Stimulated activated CD8-positive, alpha-beta memory T cell treated with anti-CD3 and anti-CD28 coated beads, Interleukin-7, amount 100 ng/mL, for 48 hours (primary cell): ENCODE measurements around the gene ERC2.

ENCODE experiments used
- DNase-seq, 2 donors: peaks; one replicate each; pipeline ENCODE4 v3.0.0-alpha.2; 2020; ENCODE audit warnings: low read depth in 1 of 2; ENCODE audit errors: extremely low read depth in 1 of 2

Gene ERC2

DNA sequence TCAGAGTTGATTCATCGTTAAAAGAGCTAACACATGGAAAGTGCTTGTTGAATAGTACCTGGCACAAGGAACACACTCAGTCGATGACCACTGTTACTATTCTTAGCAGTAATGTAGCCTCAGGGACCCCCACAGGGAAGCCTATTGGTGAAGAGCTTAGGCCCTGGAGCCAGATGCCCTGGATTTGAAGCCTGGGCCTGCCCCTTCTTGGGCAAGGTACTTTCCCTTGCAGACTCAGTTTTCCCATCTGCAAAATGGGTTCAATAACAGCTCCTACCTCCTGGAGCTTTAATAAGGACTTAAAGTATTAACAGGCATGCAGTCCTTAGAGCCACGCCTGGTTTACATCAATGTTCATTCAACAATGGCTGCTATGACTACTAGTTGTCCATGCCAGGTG is 884.2 kb downstream of the ERC2 start:
- DNase-seq = no peak

DNA sequence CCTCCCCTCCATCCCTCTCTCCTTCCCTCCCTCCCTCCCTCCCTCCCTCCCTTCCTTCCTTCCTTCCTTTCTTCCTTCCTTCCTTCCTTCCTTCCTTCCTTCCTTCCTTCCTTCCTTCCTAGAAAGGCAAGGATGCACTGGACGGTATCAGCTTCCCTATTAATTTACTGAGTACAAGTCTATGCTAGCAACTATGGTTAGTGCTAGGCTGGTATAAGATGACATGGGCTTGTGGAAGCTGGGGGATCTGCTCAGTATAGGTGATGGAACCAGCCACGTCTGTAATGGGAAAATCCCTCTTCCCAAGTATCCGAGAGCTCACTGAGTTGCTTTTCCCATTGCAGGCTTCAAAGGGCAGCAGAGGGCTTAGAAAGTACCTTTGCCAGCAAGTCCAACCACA is 884.8 kb downstream of the ERC2 start:
- DNase-seq = no peak

DNA sequence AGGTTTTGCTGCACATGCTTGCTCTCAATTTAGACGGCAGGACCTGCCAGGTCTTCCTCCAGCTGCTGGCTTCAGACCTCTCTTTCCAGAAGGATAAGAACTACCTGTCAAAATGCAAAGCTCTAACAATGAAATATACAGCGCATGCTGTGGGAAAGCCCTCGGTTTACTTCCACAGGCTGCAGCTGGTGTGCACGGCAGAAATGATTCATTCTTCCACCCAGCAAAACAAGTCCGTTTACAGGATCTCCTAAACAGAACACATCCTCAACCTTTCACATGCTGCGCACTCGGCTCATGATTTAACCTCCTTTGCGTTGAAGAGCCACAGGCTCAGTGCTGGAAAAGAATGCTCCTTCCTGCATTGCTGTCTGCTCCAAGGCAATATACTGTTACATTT is 888.8 kb downstream of the ERC2 start:
- no peak for DNase-seq

DNA sequence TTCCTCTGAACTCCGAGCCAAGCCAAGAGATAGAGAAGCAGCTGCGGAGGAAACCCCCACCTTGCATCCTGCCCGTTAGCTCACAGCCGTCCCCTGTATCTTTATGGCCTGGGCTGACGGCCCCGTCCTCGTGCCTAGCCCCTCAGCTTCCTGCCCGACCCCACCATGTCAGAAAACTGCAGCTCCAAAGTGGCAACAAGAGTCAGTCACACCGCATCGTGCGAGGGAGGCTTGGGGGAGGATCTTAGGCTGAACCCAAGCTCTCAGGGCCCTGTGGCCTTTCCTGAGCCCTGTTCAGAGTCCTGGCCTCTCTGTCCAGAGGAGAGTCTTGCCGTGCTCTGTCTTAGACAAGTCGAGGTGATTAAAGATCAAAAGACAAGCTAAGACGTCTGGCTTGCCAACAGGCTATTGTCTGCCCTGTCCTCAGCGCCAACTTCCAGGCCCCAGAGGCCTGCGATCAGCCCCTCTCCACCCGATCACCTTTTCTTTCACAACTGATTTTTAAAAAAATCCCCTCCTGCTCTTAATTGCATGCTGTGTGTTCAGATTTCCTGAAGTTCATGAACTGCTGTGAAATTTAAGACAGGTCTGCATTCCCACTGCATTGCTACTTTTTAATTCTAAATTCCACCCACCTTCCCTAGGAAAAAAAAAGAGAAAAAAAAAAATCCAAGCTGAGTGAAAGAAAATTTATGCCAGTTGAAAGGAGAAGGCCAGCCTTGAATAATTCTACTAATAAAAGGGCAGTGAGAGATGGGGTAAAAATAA is 891.5 kb downstream of the ERC2 start:
- no peak for DNase-seq

DNA sequence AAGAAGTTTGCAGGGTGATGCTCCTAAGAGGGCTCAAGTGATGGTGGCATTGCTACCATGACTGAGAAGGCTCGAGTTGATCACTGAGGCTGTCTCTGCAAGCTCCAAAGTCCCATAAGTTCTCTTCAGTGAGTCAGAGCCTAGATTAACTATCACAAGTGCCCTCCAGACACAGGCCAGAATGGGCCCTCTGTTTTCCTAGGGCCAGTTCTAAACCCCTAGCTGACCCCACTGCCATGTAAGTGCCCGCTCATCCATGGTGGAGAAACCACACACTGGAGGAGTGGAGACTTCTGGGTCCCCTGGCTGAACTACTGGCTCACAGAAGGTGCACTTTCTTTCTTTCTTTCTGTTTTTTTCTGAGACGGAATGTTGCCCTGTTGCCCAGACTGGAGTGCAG is 893.6 kb downstream of the ERC2 start:
- DNase-seq = no peak

DNA sequence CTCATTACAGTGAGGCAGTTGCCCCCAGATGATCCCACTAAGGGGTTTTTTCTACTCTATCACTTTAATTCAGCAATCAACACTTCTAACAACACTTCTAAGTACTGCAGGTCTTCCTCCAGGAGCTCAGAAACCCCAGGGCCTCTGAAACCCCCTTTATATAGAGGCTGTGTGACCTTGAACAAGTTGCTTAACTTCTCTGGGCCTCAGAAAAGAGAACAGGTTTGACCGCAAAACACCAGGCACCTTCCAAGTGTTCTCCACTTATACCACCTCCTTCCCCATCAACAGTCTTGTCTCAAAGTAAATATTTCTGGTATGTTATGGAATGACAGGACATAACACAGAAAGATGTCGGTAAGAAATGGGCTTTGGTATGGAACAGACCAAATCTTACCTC is 895.5 kb downstream of the ERC2 start:
- no peak for DNase-seq

DNA sequence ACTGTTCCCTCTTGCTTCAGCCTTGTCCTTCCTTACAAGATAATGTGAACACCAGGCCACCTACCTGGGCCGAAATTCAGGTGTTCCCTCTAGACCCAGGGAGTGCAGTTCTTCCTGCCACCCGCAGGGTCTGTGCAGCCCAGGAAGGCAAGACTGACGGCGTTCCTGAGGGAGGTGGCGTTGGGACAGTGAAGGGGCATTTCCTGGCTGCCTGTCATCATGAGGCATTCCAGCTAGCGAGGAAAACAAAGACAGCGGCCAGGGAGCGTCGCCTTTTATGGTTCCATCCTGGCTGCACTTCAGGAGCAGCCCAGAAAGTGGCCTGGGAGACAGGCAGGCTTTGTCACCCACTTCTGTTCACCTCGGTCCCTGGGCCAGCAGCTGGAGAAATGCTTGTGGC is 896.4 kb downstream of the ERC2 start:
- DNase-seq = no peak

DNA sequence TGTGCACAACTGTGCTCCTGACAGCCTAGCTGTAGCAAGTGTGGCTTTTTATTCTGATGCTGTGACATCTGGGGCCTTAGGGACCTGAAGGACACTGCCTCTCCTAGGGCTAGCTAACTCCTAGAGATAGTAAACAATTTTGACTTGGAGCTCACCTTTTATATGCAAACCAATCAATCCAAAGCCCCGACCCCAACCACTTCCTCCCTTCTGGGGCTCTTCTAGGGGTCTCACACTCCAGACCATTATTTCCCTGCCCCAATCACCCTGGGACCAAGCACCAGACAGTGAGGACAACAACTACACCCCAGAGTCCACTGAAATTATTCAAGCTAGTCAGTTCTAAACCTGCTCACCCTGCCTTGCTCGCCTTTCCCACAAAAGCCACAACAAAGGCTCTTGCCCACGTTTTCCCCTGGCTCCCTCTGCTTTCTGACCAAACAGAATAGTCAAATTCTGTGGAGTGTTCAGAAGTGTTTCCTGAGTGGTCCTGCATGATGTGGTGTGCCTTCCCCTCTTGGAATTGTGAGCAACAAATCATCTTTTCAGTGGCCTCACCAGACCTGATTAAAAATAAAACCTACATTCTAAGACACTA is 897.0 kb downstream of the ERC2 start:
- no peak for DNase-seq

DNA sequence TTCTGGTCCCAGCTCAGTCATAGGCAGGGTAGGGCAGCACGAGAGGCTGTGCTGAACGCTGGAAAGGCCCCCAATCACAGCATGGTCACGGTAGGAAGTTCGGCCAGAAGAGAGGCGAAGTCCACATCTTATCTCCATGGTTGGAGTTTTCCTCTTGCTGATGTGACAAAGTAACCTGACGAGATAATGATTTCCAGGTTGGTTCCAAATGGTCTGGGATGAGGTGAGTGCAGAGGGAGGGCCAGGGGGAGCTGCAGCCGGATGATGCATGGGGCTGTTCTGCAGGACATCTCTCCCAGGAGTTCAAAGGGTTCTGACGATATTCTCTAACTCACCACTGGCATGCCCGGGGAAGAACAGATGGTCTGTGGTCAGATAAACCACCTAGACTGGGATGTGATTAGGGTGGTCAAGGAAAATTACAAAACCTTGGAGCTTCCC is 898.0 kb downstream of the ERC2 start:
- no peak for DNase-seq

DNA sequence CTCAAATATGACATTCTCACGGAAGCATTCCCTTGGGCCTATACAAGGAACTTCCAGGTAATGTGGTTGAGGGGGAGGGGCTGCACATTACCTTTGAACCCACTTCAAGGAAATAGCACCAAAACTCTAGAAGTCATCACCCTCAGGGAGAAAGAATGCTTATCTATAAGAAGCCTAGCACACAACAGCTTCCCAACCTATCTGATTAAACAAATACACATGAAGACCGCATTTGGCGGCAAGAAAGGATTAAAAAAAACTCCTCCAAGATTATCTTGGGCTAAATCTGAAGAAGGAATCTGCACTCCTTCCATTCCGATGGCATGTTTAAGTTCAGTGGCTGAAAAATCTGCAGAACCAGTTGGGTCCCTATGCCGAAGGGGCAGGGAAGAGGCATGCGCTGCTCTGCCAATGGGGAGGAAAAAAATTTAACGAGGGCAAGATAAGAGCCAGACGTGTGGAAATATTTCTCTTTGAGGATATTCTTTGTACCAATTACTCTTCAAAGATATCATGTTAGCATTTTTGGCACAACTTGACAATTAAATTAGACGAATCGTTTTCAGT is 899.2 kb downstream of the ERC2 start:
- no peak for DNase-seq

DNA sequence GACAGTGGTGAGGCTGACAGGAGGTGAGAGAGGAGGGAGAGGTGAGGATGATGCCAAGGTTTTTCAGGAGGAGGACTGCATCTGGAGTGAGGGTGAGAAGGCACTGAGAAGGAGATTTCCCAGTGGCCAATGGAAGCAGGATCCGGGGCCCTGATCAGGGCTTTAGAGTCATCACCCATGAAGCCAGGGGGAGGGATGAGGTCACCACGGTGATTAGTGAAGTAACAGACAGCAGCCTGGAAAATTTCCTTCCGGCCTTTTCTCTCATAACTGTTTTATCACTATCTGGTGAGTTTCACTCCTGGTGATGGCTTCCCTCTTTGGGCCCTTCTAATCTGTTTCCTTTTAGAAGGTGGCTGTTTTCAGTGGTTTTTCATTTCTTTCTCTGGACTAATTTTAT is 900.7 kb downstream of the ERC2 start:
- no peak for DNase-seq

DNA sequence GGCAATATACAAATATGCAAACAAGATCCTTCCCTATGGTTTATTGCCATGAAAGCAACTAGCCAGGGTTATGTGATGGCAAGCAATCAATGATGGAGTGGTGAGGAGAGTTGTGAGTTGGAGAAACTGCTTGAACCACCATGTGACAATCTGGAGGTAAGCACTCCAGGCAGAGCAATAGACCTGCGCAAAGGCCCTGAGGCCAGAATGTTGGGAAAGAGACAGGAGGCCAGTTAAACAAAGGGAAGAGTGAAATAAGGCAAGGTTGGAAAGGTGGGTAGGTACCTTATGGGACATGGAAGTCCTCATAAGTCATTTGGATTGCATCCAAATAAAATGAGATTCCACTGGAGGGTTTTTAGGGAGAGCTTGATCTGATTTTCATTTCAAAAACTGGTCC is 901.1 kb downstream of the ERC2 start:
- DNase-seq = no peak

DNA sequence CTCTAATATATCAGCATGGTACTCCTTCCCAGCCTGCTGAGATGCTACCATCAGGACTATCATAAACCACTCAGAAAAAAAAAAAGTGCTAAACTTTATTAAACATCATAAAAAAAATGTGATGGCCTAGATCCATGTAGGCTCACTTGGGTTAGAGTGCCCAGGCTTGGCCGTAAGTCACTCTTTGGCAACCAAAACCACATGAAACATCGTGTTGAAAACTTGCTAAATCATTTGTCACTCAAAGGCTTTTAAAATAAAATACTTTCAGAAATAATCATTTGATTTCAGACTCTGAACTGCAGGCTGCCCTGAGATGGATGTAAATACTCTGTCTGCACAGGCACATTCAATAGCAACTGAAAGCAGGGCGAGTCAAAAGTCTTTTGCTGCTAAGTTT is 902.7 kb downstream of the ERC2 start:
- DNase-seq = no peak

DNA sequence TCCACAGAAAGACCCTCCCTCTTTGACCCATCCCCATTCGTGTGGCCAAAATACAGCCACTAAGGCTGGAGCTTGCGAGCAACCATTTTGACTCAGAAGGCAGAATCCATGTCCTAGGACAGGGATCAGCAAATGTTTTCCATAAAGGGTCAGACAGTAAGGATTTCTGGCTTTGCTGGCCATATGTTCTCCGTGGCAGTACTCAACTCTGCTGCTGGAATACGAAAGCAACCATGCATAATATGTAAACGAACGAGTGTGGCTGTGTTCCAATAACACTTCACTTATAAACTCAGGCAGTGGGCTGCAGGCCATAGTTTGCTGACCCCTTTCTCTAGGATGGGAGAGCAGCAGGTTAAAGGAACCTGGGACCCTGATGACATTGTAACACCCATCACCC is 903.5 kb downstream of the ERC2 start:
- DNase-seq = no peak

DNA sequence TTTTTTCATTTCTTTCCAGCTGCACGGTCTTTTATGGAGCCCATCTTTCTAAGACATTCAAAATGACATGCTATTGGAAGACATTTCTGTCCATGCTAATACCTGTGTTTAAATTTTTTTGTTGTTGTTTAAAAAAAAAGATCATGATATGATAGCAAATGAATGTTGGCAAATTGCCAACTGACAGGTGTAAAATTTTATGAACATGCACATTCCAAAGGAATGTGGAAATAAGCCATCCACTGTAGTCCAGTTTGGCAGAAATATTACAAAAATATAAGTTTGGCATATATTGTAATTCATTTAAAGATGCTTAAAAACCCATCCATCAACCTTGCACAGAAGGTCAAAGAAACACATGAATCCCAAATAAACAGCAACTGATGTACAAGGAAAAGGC is 905.6 kb downstream of the ERC2 start:
- DNase-seq = no peak

DNA sequence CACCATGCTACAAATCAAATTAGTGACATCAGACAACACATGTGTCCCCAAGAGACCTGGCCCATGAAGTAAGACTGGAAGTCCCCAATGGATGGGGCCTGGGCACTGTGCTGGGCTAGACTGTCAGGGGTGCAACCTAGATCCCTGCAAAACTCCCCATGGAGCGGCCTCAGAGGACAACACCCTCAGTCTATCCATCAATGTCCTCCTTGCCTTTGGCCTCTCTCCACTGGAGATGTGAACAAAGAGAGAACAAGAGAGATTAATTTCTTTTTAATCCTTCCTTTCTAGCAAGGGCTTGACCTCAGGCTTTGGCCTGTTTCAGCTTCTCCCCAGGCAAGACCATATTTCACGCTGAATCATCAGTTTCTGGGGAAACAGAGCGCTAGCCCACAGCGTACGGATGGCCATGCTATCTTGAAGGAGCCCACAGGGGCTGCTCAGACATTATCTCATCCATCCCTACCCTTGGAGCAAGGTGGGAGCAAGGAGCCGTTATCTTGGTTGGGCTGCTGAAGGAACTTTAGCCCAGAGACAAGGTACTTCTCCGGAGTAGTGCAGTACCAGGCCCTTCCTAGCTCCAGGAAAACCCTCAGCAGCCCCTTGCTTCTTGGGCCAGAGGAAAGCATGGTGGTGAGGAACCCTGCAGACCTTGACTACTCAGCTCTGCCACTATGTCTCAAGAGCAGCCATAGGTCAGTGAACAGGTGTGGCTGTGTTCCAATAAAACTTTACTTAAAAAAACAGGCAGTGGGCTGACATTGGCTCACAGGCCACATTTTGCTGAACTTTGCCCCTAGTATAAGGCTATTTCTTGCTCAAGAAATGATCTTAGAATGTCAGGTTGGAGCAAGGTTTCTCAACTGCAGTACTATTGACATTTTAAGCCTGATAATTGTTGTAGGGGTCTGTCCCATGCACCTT is 908.5 kb downstream of the ERC2 start:
- no peak for DNase-seq

DNA sequence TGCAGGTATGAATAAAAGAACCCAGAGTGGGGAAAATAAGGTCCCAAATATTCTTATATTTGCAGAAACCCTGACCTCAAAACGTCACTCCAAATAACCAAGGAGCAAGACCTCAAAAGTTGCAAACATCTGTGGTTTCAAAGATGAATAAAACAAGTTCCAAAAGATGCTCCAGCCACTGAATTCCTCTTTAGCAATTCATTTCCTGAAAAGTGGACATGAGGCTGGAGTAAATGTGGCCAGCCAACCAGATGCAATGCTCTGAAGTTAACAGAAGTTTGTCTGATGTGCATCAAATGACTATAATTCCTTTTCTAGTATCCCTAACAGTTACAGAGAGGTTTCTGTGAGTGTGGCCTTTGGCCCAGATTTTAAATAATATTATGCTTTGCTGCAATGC is 910.0 kb downstream of the ERC2 start:
- DNase-seq = no peak

DNA sequence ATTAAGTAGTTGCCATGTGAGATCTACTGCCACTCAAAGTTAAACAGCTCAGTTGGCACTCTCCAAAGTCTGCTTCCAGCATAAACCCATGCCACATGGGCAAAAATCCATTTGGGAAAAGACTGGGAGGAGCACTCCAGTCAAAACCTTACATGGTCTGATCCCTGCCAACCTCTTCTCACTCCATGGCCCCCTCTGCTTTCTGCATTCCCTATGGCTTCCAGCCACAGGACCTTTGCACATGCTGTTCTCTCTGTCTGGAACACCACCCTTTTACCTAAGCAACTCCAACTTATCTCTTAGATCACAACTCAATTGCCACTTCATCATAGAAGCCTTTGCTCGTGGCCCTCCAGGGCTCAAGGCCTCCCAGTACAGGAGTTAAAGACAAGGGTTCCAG is 910.7 kb downstream of the ERC2 start:
- no peak for DNase-seq

DNA sequence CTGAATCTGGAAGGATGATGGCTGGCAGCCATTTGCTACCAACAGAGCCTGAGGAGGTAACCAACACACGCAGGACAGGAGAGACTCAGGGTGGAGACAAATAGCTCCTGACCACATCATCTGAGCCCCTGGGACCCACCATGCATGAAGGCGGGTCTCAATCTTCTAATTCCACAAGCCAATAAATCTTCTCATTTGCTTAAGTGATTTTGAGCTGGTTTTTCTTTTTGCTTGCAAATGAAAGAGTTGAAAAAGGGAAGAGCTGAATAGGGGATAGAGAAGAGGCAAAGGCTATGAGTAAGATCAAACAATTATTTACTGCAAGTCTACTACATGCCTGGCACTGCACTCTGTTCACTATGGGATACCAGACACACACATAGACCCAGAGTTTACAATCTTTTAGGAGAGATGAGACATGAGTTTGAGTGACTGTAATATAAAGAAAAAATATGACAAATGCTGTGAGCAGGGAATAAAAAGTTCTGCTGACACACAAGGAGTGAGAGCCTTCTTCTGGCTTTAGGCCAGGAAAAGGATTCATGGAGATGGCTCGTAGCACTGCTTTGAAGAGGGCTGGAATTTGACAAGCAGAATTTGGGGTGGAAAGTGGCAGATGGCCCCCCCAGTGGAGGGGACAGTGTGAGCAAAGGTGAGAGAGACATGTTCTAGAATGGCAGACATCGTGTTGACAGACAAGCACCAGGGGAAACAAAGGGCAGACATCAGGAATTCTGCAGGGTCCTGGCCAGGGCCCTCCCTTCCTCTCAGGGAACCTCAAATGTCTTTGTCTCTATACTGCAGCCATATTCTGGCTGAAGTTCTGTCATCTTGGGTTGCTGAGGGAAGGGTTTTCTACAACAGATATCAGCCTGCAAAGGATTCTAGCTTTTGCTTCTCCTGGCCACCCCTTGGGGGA is 911.4 kb downstream of the ERC2 start:
- no peak for DNase-seq

DNA sequence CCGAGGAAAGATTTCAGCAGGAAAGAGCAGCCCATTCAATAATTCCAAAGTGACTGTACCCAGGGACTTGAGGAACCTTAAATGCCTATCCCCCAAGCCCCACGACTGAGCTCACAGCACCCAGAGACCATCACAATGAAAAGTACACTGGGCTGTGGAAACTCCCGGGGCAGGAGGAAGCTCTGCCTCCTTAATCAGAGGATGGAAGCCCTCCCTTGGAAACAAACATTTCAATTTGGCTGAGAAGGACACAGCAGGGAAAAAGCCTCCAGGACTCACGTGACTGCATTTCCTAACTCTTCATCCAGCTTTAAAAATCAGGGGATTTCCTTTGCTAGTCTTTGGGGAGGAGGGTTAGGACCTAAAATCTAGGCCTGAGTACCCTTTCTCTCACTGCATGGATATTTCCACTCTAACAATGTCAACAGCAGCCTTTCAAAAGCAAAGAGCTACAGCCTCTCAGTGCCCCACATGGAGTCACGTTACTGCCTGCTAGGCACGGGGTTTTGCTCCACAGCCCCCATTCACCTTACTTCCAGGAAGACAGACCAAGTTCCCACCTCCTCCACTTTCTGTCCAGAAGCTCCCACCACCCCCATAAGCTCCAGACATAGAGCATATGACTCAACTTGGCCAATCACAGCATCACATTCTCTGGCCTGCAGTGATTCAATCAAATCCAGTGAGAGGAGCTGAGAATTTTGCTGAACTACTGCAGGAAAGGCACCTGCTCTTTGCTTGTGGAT is 912.2 kb downstream of the ERC2 start:
- DNase-seq = no peak
